Measurements from ENCODE around the gene DPP4.
"Not testable (repeated sequence)": the region's sequence is repeated elsewhere in the genome, so short reads cannot be mapped to it uniquely, and the experiment has no call there.

The DPP4 gene

GRCh38 chr2:161988589-161988988 lies 85.4 kb downstream of the DPP4 start:
- DNase-seq (ENCODE audit: low read depth), result no peak

GRCh38 chr2:161987311-161987710 lies 86.7 kb downstream of the DPP4 start:
- DNase-seq (ENCODE audit: low read depth), result no peak

- DNase-seq (ENCODE audit: low read depth), result no peak
Observed at GRCh38 chr2:161983866-161984265, 90.1 kb downstream of the DPP4 start.

- no peak for DNase-seq (ENCODE audit: low read depth)
Observed at GRCh38 chr2:161983331-161983651, 90.7 kb downstream of the DPP4 start.

- DNase-seq (ENCODE audit: low read depth), result no peak
Observed at GRCh38 chr2:161982548-161983330, 91.3 kb downstream of the DPP4 start.

- DNase-seq (ENCODE audit: low read depth), result no peak
Observed at GRCh38 chr2:161981679-161982250, 92.2 kb downstream of the DPP4 start.

GRCh38 chr2:161980976-161981375 lies 93.0 kb downstream of the DPP4 start:
- no peak for DNase-seq (ENCODE audit: low read depth)

- DNase-seq (ENCODE audit: low read depth), result no peak
Observed at GRCh38 chr2:161979490-161979889, 94.5 kb downstream of the DPP4 start.

- DNase-seq (ENCODE audit: low read depth), result not testable (repeated sequence)
Observed at GRCh38 chr2:161977926-161978325, 96.1 kb downstream of the DPP4 start.

- DNase-seq (ENCODE audit: low read depth), result no peak
Observed at GRCh38 chr2:161976917-161977316, 97.1 kb downstream of the DPP4 start.

GRCh38 chr2:161976295-161976694 lies 97.7 kb downstream of the DPP4 start:
- DNase-seq (ENCODE audit: low read depth), result no peak

- DNase-seq (ENCODE audit: low read depth), result no peak
Observed at GRCh38 chr2:161975813-161976160, 98.2 kb downstream of the DPP4 start.

GRCh38 chr2:161975062-161975812 lies 98.8 kb downstream of the DPP4 start:
- DNase-seq (ENCODE audit: low read depth), result no peak

GRCh38 chr2:161974461-161974860 lies 99.6 kb downstream of the DPP4 start:
- no peak for DNase-seq (ENCODE audit: low read depth)

- DNase-seq (ENCODE audit: low read depth), result no peak
Observed at GRCh38 chr2:161972866-161973265, 101.1 kb downstream of the DPP4 start.

- DNase-seq (ENCODE audit: low read depth), result no peak
Observed at GRCh38 chr2:161972232-161972631, 101.8 kb downstream of the DPP4 start.

- DNase-seq (ENCODE audit: low read depth), result no peak
Observed at GRCh38 chr2:161971551-161971950, 102.5 kb downstream of the DPP4 start.

- DNase-seq (ENCODE audit: low read depth), result no peak
Observed at GRCh38 chr2:161969159-161969558, 104.9 kb downstream of the DPP4 start.

GRCh38 chr2:161965994-161966393 lies 108.0 kb downstream of the DPP4 start:
- no peak for DNase-seq (ENCODE audit: low read depth)

- no peak for DNase-seq (ENCODE audit: low read depth)
Observed at GRCh38 chr2:161964160-161964559, 109.9 kb downstream of the DPP4 start.

GRCh38 chr2:161962160-161962559 lies 111.9 kb downstream of the DPP4 start:
- no peak for DNase-seq (ENCODE audit: low read depth)

GRCh38 chr2:161961061-161961460 lies 113.0 kb downstream of the DPP4 start:
- no peak for DNase-seq (ENCODE audit: low read depth)

GRCh38 chr2:161956738-161957137 lies 117.3 kb downstream of the DPP4 start:
- no peak for DNase-seq (ENCODE audit: low read depth)

Data from activated T-cell treated with anti-CD3 and anti-CD28 coated beads for 24 hours (primary cell).